Measurements from ENCODE around the gene SOCS3. TPM values are rescaled to one million over a fixed set of nuclear protein-coding genes. Genes with fewer than 3 reads are reported as not detected.
A peak's percentile ranks its signal among the peaks of the same experiment; 100 is the strongest.
"Not testable (repeated sequence)": the region's sequence is repeated elsewhere in the genome, so short reads cannot be mapped to it uniquely, and the experiment has no call there.

The SOCS3 gene
- total RNA-seq, 1 donor = 118 TPM

DNA sequence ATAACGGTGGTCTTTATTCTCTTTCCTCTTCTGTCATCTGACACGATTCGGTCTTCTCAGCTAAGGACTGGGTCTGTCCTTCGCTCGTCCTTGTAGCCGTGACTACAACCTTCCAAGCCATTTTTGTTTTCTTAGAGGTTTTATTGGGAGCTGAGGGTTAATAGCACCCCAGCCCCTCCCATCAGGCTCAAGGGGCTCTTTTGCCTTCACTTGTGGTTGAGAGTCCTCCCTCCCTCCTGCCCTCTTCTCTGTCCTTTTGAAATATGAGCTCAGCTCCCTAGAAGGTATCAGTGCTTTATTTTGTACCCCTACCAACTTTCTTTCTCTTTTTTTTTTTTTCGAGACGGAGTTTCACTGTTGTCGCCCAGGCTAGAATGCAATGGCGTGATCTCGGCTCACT is 24.7 kb downstream of the SOCS3 start:
- DNase-seq (ENCODE audit: low read depth in 2 of 3, low spot score in 2 of 3) = no peak

DNA sequence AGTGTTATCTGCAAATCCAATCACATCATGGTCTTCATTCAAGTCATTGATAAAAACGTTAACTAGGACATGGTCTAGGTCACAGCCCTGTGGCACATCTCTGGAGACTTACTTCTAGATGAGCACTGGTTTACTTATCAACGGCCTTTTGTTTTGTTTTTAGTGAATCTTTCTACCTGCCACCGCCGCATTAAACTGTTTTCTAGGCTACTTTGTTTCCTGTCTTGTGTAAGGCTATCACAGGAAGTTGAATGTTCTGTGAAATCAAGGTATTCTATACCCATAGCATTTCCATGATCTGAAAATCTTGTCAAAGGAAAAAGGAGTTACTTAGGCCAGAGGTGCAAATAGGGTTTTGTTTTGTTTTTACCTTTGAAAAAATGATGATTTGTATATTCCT is 26.9 kb downstream of the SOCS3 start:
- DNase-seq (ENCODE audit: low read depth in 2 of 3, low spot score in 2 of 3) = no peak

DNA sequence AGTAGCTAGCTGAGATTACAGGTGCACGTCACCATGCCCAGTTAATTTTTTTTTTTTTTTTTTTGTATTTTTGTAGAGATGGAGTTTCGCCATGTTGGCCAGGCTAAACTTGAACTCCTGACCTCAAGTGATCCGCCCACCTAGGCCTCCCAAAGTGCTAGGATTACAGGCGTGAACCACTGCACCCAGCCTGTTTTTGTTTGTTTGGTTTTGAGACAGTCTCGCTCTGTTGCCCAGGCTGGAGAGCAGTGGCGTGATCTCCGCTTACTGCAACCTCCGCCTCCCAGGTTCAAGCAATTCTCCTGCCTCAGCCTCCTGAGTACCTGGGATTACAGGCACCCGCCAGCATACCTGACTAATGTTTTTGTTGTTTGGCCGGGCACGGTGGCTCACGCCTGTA is 28.5 kb downstream of the SOCS3 start:
- not testable (repeated sequence) for DNase-seq (ENCODE audit: low read depth in 2 of 3, low spot score in 2 of 3)

DNA sequence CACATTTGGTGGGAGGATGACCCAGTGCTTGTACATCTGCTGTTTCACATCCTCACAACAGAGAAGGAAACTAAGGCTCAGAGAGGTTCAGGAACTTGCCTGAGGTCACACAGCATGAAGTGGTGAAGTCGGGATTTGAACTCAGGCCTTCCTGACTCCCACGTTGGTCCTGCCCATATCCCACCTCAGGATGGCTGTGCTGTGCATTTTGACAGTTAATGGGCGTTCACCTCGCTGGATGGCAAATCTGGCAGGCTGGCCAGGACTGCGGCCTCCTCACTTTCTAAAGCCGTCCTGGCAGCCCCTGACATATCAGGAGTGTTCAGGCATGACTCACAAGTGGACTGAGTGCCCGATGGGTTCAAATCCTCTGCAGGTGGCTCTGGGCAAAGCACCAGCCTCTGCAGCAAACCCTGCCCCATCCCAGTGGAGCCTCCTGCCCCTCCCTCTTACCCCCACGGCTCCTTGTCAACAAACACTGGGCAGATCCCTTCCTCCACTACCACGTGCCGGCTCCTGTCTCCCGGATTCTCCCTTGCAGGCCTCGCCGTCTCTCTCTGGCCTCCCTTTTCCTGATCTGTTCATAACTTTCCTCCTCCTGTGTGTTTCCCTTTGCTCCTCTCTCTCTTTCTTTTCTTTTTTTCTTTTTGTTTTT is 29.2 kb downstream of the SOCS3 start:
- no peak for DNase-seq (ENCODE audit: low read depth in 2 of 3, low spot score in 2 of 3)

DNA sequence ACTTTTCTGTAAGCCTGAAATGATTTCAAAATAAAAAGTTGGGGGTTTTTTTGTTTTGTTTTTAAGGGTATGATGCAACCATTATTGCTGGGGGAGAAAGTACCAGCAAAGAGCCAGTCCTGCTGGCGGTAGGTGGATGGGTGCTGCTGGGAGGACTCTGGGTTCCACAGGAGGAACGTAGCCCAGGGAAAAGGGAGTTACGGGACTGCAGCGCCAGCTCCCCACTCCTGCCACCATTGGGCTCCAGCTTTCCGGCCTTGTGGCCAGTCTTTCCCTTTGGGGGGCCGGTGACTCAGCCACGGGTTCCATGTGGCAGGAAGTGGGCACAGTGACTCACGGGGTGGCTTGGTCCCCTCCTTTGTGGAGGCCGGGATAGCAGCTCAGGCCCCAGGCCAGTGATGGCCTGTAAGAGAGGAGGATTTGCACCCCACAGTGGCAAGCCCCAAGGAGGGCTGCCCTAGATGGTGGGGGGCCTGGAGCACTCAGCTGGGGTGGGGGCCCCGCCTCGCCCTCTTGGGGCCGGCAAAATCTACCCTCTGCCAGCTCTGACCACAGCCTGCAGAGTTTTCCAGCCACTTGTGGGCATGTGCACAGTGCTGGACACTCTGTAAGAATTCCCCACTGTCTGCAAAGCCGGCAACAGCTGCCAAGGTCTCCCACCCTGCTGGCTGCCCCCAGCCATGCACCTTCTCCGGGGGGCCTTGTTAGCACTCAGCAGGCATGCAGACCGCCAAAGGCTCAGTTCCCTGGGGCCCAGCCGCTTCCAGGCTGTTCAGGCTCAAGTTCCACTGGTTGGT is 30.4 kb downstream of the SOCS3 start:
- DNase-seq (ENCODE audit: low read depth in 2 of 3, low spot score in 2 of 3) = peak in 2 of 3 donors; percentile 73 to 88

DNA sequence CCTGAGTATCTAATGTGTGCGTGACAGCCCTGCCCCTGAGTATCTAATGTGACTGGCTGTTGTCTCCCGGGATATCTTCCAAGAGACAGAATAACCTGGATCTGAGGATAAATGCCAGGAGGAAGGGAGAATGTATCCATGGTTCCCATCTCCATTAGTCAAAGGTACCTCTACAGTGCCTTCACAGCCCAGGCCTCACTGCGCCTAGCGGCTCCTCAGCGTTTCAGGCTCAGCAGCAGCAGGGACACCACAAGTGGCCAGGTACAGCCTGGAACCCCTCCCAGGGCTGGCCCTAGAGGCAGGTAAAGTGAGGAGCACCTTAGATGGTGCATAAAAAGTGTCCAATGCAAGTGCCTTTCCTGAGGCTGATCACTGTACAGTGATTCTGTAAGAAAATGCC is 32.0 kb downstream of the SOCS3 start:
- no peak for DNase-seq (ENCODE audit: low read depth in 2 of 3, low spot score in 2 of 3)

DNA sequence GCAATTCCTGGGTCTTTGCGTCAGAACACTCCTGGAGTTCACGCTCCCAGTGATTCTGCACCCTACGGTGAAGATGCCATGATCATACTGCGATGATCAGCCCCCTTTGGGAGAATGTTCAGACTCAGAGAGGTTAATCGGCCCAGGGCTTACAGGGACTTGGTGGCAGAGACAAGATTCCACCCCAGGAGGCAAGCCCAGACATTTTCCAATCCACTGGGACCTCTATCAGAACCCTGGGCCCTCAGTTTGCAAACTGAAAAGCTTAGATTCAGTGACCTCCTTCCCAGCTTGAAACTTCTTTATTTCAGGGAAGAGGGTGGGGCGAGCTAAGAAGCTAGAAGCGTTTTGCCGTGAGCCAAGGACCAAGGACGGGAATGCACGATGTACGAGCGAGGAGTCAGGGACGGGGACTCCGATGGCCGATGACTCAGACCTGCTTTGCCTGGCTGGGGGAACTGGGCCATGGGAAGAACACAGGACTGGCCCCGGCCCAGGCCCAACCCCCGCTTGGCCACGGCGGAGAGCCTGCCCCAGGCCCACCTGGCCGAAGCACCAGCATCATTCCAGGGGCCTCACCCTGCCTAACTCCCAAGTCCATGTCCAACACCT is 34.7 kb downstream of the SOCS3 start:
- no peak for DNase-seq (ENCODE audit: low read depth in 2 of 3, low spot score in 2 of 3)

DNA sequence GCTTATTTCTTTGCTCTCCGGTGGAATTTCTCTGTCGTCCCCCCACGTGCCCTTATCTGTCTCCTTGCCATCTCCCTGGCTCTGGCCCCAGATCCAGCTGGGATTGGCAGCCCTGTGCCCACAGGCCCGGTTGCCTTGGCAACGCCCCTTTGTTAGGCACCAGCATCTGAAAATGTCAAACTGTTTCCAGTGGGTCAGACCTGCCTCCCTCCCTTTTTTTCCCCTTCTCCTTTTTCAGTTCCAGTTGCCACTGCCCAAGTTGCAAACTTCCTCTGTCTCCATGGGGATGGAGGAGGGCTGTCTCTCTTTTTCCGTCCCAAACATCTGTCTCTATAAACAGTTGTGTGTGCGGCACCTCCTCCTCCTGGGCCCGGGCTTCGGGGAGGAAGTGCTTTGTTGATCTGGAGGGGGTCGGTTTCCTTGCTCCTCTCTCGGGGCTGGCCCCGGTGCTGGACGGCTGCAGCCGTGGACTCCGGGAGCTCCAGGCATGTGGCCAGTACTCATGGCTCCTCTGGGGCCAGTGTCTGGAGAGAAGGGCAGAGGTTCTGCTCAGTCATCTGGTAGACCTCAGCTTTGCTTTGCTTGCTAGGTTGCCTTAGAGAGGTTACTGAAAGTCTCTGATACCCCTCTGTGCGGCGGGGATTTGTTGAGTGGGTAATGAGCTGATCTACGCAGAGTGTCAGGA is 35.3 kb downstream of the SOCS3 start:
- DNase-seq (ENCODE audit: low read depth in 2 of 3, low spot score in 2 of 3) = peak in 2 of 3 donors; percentile 79 to 93

DNA sequence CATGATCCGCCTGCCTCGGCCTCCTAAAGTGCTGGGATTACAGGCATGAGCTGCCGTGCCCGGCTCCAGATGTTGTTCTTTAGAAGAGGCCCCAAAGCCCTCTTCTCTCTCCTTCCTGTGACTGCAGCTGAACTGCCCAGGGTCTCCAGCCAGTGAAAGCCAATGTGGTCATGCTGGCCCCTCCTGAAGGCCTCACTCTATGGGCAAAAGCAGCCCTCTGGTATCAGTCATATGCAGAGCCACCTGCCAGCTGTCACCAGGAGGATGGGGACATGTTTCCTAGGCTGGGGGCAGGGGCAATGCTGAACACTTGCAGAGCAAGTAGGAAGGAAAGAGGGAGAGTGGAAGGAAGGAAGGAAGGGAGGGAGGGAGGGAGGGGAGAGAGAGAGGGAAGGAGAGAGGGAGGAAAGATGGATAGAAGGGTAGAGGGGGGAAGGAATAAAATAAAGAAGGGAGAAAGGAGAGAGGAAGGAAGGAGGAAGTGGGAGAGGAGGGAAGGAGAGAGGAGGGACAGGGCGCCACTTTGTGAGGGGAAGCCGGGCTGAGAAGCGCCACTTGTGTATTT is 36.0 kb downstream of the SOCS3 start:
- no peak for DNase-seq (ENCODE audit: low read depth in 2 of 3, low spot score in 2 of 3)

DNA sequence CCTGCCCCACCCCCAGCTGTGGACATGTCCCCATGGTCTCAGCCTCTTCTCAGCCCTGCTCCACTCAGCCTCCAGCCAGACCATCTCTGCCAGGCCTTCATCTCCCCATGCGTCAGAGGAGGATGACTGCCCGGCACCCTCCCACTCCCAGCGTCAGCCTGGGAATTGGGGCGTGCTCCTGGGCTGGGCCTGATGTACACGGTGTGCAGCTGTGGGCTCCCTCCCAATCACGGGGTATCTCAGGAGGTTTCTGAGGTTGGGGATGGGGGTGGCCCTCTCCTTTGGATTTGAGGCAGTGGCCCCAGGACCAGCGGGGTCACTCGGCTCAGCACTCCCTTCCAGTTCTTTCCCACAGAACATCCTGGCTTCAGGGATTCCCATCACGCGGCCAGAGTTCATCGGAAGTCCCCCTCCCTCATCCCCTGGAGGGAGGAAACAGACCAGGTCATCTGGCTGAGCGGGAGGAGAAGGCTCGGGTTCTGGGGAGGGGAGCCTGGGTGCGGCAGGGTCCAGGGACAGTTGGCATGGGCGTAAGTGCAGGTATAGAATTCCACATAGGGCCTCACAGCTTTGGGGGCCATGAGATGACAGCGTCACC is 36.9 kb downstream of the SOCS3 start:
- no peak for DNase-seq (ENCODE audit: low read depth in 2 of 3, low spot score in 2 of 3)

DNA sequence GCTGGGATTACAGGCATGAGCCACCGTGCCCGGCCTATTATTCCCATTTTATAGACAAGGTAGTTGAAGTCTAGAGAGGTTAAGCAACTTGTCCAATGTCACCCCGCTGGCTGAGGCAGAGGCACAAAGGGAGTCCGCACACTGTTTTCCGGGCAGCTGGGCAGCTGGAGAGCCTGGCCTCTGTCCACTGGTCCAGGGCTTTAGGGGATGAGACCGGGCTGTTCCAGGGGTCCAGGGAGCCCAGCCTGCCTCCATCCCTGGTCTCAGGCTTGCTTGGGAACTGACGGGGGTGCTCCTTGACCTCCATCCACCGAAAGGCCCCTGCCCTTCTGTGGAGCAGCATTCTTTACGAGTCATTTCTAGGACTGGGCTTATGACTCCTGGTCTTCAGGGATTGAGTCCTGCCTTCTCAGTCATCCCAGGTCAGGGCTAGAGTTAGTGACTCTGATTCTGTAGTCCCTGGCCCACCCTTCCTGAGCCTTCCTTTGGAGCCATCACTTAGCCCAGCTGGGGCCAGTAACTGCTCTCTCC is 37.5 kb downstream of the SOCS3 start:
- DNase-seq (ENCODE audit: low read depth in 2 of 3, low spot score in 2 of 3) = no peak

DNA sequence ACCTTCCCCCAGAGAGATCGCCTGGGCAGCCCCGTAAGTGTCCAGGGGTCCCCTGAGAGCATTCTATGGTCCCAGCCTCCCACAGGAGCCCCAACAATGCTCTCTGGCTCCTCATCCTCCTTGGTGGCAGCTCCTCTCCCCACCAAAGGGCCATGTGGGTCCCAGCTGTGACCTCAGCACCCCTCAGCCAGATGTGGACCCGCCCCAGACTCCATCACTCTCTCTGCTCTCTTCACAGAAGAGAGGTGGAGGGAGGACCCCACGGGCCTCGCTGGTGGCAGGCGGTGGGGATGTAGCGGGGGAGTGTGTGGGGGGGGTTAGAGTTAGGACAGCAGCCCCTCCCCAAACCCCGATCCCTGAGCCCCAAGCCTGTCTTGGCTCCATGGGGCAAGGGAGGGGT is 41.0 kb downstream of the SOCS3 start:
- no peak for DNase-seq (ENCODE audit: low read depth in 2 of 3, low spot score in 2 of 3)

DNA sequence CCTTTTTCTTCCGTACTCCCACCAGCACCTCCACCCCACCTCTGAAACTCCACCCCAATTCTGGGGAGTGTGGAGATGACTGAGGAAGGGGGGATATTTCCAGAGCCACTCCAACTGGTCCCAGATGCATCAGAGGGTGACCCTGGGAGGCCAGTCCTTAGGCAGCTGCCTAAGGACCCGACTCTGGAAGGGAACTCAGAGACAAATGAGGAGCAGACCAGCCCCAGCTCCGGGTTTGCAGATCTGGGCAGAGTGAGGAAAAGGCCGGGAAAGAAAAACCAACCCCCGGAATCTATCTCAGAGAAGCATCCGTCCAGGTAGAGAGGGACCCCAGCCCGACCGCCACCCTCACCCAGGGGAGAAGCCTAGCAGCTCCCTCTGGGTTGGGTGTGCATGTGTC is 41.5 kb downstream of the SOCS3 start:
- no peak for DNase-seq (ENCODE audit: low read depth in 2 of 3, low spot score in 2 of 3)

DNA sequence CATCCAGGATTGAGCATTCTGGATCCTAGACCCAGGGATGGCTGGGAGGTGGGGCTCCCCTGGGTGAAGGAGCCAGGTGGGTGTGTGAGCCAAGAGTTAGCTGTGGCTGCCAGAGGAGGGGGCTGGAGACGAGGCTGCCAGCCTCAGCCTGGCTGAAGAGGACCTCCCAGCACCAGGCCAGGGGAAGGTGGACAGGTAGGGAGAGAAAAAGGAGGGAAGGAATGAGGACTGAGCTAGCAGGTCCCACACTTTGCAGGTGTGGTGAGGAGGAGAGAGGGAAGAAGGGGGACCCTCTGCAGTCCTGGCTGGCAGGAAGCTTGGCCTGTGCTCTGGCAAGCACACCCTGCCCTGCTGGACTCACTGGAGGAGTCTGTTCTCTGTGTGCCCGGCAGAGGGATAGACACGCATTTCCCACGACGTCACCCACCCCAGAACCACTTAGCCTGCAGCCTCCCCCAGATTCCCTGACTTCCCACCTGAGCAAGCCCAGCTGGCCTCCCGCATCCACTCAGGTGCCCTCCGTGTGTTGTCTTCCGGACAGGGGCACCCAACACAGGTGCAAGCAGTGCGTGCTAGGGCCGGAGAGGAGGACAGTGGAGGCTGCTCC is 42.0 kb downstream of the SOCS3 start:
- no peak for DNase-seq (ENCODE audit: low read depth in 2 of 3, low spot score in 2 of 3)

DNA sequence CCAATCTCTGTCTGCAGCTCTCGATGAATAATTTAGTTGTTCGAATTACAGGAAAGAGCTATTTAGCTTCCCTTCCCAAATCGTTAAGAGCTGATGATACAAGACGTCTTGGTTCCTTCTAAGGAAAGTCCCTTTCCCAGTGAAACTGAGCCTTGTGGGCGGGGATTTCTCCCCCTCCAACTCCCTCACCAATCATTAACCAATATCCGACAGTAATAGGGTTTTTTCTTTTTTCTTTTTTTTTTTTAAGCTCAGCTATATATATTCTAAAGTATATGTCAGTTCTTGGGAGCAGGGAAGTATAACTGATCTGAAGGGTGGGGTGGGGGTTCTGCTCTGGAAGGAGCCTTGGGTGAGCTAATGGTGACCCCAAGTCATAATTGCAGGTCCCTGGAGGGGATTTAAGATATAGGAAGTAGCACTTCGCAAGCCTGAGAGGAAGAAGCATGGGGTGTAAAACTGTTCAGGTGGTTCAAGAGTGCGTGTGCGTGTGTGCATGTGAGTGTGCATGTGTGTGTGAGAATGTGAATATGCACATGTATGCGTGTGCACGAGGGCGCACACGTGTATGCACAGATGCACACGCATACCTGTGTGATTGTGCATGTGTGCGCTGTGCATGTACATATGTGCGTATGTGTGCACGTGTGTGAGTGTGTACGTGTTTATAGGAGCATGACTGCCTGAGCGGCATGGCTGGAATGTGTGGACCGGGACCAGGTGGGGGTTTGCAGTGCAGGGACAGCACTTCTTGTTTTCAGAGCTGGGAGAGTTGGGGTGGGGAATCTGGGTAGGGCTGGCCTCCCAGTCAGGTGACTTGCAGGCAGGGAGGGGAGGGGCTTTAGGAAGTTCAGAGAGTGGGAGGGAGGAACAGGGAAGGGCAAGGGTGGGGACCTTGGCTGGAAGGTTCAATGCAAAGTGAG is 42.7 kb downstream of the SOCS3 start:
- DNase-seq (ENCODE audit: low read depth in 2 of 3, low spot score in 2 of 3) = no peak

DNA sequence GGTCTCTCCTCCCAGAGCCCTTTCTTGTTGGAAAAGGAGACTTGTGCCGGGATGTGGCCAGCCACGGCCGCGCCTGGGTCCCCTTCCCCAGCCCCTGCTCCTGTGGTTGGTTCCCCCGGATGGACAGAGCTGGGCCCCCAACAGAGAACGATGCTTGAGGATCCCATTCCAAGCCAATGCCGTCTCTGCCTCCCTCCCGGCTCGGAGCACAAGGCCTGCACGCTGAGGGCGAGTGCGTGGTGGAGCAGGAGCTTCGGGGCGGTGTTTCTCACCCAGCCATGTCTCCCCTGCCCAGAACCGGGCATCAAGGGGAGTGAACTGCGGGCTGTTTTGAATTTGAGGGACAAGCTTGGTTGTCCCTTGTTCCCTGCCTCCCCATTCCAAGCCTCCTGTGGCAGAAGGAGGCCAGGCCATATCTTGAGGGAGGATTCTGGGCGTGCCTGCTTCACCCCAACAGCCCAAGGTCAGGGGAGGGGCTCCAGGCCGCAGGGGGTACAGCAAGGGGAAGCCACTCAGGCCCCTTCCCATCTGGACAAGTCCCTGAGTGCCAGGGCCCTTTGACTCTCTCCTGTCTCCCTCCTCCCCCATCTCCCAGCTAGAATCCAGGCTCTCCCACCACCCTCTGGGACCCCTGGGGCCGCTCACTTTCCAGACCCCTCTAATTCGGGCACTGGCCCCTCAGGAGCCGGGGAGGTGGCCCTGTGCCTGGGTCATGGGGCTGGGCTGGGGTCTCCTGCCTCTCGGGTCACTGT is 43.6 kb downstream of the SOCS3 start:
- DNase-seq (ENCODE audit: low read depth in 2 of 3, low spot score in 2 of 3) = no peak

DNA sequence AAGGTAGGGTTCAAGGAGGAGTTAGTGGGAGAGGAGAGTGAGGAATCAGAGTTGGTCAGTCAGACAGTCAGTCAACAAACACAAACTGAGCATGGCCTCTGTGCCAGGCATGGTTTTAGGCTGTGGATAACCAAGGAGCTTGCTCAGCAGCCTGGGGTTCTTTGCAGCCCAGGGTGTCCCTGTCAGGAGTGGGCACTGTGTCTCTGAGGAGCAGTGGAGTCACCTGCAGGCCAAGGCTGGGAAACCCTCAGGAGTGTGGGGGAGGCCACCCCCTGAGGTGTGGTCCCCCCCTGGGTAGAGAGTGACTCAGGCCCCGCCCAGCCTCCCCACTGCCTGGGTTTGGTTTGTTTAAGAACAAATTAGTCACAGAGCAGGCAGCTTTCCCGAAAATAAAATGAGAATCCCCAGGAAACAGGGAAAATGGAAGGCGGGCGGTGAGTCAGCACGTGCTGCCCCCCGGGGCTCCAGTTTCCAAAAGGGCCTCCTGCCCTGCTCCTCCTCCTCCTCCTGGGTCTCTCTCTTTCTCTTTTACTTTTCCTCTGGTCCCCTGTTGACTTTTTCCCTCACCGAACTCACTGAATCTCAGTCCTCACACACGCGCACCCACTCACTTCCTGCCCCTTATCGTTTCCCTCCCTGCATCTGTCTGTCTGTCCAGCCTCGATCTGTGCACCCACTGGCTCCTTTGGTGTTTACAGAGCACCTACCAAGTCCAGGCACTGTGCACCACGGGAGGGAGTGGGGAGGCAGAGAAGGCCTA is 44.3 kb downstream of the SOCS3 start:
- peak in 2 of 3 donors; percentile 48 to 57 for DNase-seq (ENCODE audit: low read depth in 2 of 3, low spot score in 2 of 3)
